OCI-LY7 (cell line): ENCODE data around the gene PRKN.

Experiments
- EZH2phosphoT487 ChIP-seq: fragments of 200-600 bp; sonication (generic); IDR thresholded peaks from 2 replicates; pipeline ENCODE4 v1.6.1; 2018; ENCODE audit warnings: low read depth, borderline replicate concordance, mild to moderate bottlenecking, mixed run types, antibody characterized with exemption, low read length, moderate library complexity, mixed read lengths
- TF ChIP-seq, protein P1 (sequence below): fragments of 200-600 bp; sonication (generic); conservative IDR thresholded peaks from 2 replicates; pipeline ENCODE4 v1.5.1; 2014; ENCODE audit warnings: mild to moderate bottlenecking, antibody characterized with exemption, low read length, moderate library complexity, mixed read lengths

DNA sequence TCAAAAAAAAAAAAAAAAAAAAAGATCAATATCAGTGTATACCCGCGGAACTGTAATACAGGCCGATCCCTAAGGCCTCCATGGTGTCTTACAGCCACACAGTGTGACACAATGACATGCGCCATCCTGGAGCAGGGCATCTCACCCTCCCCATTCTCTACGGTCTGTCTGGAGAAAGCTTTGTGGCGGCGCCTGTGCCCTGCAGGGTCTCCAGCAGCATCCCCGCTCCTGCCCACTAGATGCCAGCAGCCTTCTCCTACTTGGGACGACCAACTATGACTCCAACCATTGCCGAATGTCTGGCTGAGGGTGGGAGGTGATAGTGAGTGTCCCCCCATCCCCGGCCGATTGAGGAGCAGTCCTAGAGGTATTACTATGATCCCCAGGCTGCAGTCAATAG is 894.9 kb downstream of the PRKN start:
- TF ChIP-seq, protein P1, sequence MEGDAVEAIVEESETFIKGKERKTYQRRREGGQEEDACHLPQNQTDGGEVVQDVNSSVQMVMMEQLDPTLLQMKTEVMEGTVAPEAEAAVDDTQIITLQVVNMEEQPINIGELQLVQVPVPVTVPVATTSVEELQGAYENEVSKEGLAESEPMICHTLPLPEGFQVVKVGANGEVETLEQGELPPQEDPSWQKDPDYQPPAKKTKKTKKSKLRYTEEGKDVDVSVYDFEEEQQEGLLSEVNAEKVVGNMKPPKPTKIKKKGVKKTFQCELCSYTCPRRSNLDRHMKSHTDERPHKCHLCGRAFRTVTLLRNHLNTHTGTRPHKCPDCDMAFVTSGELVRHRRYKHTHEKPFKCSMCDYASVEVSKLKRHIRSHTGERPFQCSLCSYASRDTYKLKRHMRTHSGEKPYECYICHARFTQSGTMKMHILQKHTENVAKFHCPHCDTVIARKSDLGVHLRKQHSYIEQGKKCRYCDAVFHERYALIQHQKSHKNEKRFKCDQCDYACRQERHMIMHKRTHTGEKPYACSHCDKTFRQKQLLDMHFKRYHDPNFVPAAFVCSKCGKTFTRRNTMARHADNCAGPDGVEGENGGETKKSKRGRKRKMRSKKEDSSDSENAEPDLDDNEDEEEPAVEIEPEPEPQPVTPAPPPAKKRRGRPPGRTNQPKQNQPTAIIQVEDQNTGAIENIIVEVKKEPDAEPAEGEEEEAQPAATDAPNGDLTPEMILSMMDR: no peak
- no peak for TF ChIP-seq EZH2phosphoT487
